IMR-90 (cell line): ENCODE data around the gene PCGF3. TPM values are rescaled to one million over a fixed set of nuclear protein-coding genes. Genes with fewer than 3 reads are reported as not detected.

Experiments used
- ATAC-seq: fragments of 200-7000 bp; cut with Tn5 transposase; 2 replicates; pipeline ENCODE4 v1.9.1; 2020; ENCODE audit warnings: low read depth, mild to moderate bottlenecking, moderate library complexity
- BruUV-seq: library from RNA; stranded (reverse); fragments of 400-500 nt; replicated peaks from 2 replicates; lab custom pipeline; 2021; lab: Mats Ljungman, UMichigan
- CTCF ChIA-PET: fragments of 300-600 bp; formaldehyde crosslinking; extraction: SDS; loops from one replicate; lab custom pipeline; 2021; ENCODE audit warnings: antibody characterized with exemption; lab: Yijun Ruan, JAX
- POLR2A ChIA-PET: fragments of 300-600 bp; sonication (Branson Sonifier 250); formaldehyde crosslinking; loops from one replicate; lab custom pipeline; 2022; ENCODE audit warnings: antibody characterized with exemption; ENCODE audit not compliant: unreplicated experiment; lab: Charles Lee
- DNase-seq: peaks from one replicate; pipeline ENCODE4 v3.0.0; 2013
- H2AFZ ChIP-seq: replicated peaks from 2 replicates; pipeline ENCODE3; 2013; ENCODE audit warnings: low read length, mild to moderate bottlenecking; ENCODE audit not compliant: poor library complexity
- H2AK5ac ChIP-seq: 2 replicates; pipeline ENCODE4 v1.6.1; 2013; ENCODE audit warnings: low read depth, low read length, inconsistent platforms
- H2AK9ac ChIP-seq: replicated peaks from 2 replicates; pipeline ENCODE3; 2013; ENCODE audit warnings: mild to moderate bottlenecking, low read depth, low read length, moderate library complexity; ENCODE audit not compliant: poor library complexity
- H2BK120ac ChIP-seq: 2 replicates; pipeline ENCODE4 v1.6.1; 2013; ENCODE audit warnings: low read depth, low read length, inconsistent platforms
- H2BK15ac ChIP-seq: 3 replicates; pipeline ENCODE4 v1.6.1; 2013; ENCODE audit warnings: low read depth, low read length, inconsistent platforms
- H2BK20ac ChIP-seq: 2 replicates; pipeline ENCODE4 v1.6.1; 2013; ENCODE audit warnings: low read depth, mild to moderate bottlenecking, inconsistent platforms, low read length, moderate library complexity
- H2BK5ac ChIP-seq: 2 replicates; pipeline ENCODE4 v1.6.1; 2013; ENCODE audit warnings: mild to moderate bottlenecking, low read depth, low read length, inconsistent platforms; ENCODE audit not compliant: poor library complexity, severe bottlenecking
- H3K14ac ChIP-seq: replicated peaks from 2 replicates; pipeline ENCODE4 v1.6.1; 2013; ENCODE audit warnings: low read depth, low read length, inconsistent platforms
- H3K18ac ChIP-seq: 2 replicates; pipeline ENCODE4 v1.6.1; 2013; ENCODE audit warnings: low read depth, low read length, control low read depth
- H3K23ac ChIP-seq: 2 replicates; pipeline ENCODE4 v1.6.1; 2013; ENCODE audit warnings: low read depth, low read length, inconsistent platforms
- H3K27ac ChIP-seq: 2 replicates; pipeline ENCODE4 v1.5.1; 2013; ENCODE audit warnings: mild to moderate bottlenecking, control low read depth, low read length; ENCODE audit not compliant: insufficient read depth
- H3K27me3 ChIP-seq: 2 replicates; pipeline ENCODE4 v1.6.1; 2013; ENCODE audit warnings: low read length; ENCODE audit not compliant: control insufficient read depth, insufficient read depth
- H3K36me3 ChIP-seq: 2 replicates; pipeline ENCODE4 v1.6.1; 2013; ENCODE audit warnings: low read length, mixed read lengths; ENCODE audit not compliant: control insufficient read depth, insufficient read depth
- H3K4ac ChIP-seq: 2 replicates; pipeline ENCODE4 v1.6.1; 2013; ENCODE audit warnings: low read depth, low read length, inconsistent platforms
- H3K4me1 ChIP-seq: 2 replicates; pipeline ENCODE4 v1.6.1; 2013; ENCODE audit warnings: low read length, mixed read lengths; ENCODE audit not compliant: control insufficient read depth, insufficient read depth
- H3K4me2 ChIP-seq: 2 replicates; pipeline ENCODE4 v1.6.1; 2013; ENCODE audit warnings: low read depth, mild to moderate bottlenecking, control low read depth, low read length, moderate library complexity
- H3K4me3 ChIP-seq: 2 replicates; pipeline ENCODE4 v1.5.1; 2013; ENCODE audit warnings: low read depth, mild to moderate bottlenecking, control low read depth, low read length, moderate library complexity; ENCODE audit not compliant: insufficient read depth
- H3K56ac ChIP-seq: 2 replicates; pipeline ENCODE4 v1.6.1; 2013; ENCODE audit warnings: low read length, inconsistent platforms; ENCODE audit not compliant: insufficient read depth; ENCODE audit errors: extremely low read depth
- H3K79me1 ChIP-seq, 2 experiments: 2 replicates each; pipeline ENCODE4 v1.6.1; 2013; ENCODE audit warnings: low read length in 2 of 2, inconsistent platforms in 1 of 2, low read depth in 1 of 2
- H3K9ac ChIP-seq: 2 replicates; pipeline ENCODE4 v1.6.1; 2013; ENCODE audit warnings: low read depth, low read length, control low read depth
- H3K9me1 ChIP-seq: 2 replicates; pipeline ENCODE4 v1.6.1; 2013; ENCODE audit warnings: low read length, inconsistent platforms; ENCODE audit not compliant: insufficient read depth
- H3K9me3 ChIP-seq: 2 replicates; pipeline ENCODE4 v1.6.1; 2013; ENCODE audit warnings: low read length; ENCODE audit not compliant: control insufficient read depth, insufficient read depth
- H4K20me1 ChIP-seq: 2 replicates; pipeline ENCODE4 v1.6.1; 2013; ENCODE audit warnings: low read length, inconsistent platforms; ENCODE audit not compliant: insufficient read depth
- H4K5ac ChIP-seq: 2 replicates; pipeline ENCODE4 v1.6.1; 2013; ENCODE audit warnings: mild to moderate bottlenecking, low read depth, low read length, control low read depth
- H4K8ac ChIP-seq, 2 experiments: 2 replicates each; pipeline ENCODE4 v1.6.1; 2013; ENCODE audit warnings: low read depth in 2 of 2, low read length in 2 of 2, control low read depth in 1 of 2, inconsistent platforms in 1 of 2
- H4K91ac ChIP-seq: 2 replicates; pipeline ENCODE4 v1.6.1; 2013; ENCODE audit warnings: low read depth, low read length, inconsistent platforms; ENCODE audit not compliant: insufficient read depth
- BHLHE40 ChIP-seq: fragments of 150-350 bp; IDR thresholded peaks from 2 replicates; pipeline ENCODE4 v1.6.1; 2016; ENCODE audit warnings: mild to moderate bottlenecking, low read depth, low read length
- CEBPB ChIP-seq: IDR thresholded peaks from 2 replicates; pipeline ENCODE4 v1.6.1; 2012; ENCODE audit warnings: low read depth, low read length, improper control_type of control experiment
- CHD1 ChIP-seq: IDR thresholded peaks from 2 replicates; pipeline ENCODE4 v1.6.1; 2012; ENCODE audit warnings: low read depth, low read length, improper control_type of control experiment
- MAFK ChIP-seq: IDR thresholded peaks from 2 replicates; pipeline ENCODE4 v1.6.1; 2012; ENCODE audit warnings: low read depth, low read length, improper control_type of control experiment
- MAZ ChIP-seq: IDR thresholded peaks from 2 replicates; pipeline ENCODE4 v1.6.1; 2012; ENCODE audit warnings: low read depth, mild to moderate bottlenecking, low read length, improper control_type of control experiment, moderate library complexity, borderline replicate concordance
- MXI1 ChIP-seq: IDR thresholded peaks from 2 replicates; pipeline ENCODE4 v1.6.1; 2012; ENCODE audit warnings: low read depth, mild to moderate bottlenecking, low read length, moderate library complexity, borderline replicate concordance
- NFE2L2 ChIP-seq: fragments of 150-350 bp; IDR thresholded peaks from 2 replicates; pipeline ENCODE4 v1.6.1; 2016; ENCODE audit warnings: low read depth, mild to moderate bottlenecking, low read length
- POLR2A ChIP-seq: IDR thresholded peaks from 2 replicates; pipeline ENCODE4 v1.6.1; 2012; ENCODE audit warnings: mild to moderate bottlenecking, low read depth, low read length
- RAD21 ChIP-seq: IDR thresholded peaks from 2 replicates; pipeline ENCODE4 v1.6.1; 2012; ENCODE audit warnings: low read length, improper control_type of control experiment
- RFX5 ChIP-seq: IDR thresholded peaks from 2 replicates; pipeline ENCODE4 v1.8.0; 2012; ENCODE audit warnings: low read depth, mild to moderate bottlenecking, low read length, moderate library complexity
- SMC3 ChIP-seq: fragments of 150-350 bp; IDR thresholded peaks from 2 replicates; pipeline ENCODE4 v1.6.1; 2016; ENCODE audit warnings: low read depth, mild to moderate bottlenecking, antibody characterized with exemption, low read length, moderate library complexity
- whole genome bisulfite sequencing, 2 experiments: methylation state at CpG; one replicate each; pipeline versions ENCODE4 v1.1.5 to v1.1.7; 2013; ENCODE audit warnings: missing lambda C conversion rate in 2 of 2; ENCODE audit not compliant: insufficient read length in 1 of 2; ENCODE audit errors: extremely low coverage in 2 of 2; 5-methylcytosine and 5-hydroxymethylcytosine counted together
- dilution Hi-C: fragments of 300-500 bp; cut with HindIII; formaldehyde crosslinking; loops from one replicate; pipeline ENCODE4 v1.14.3; 2018; ENCODE audit warnings: low sequenced_read_pairs; ENCODE audit not compliant: unreplicated experiment
- in situ Hi-C: fragments of 300-500 bp; cut with MboI; formaldehyde crosslinking; loops from 3 replicates; pipeline ENCODE4 v1.14.3; 2019; ENCODE audit warnings: low sequenced_read_pairs, inconsistent platforms, mixed read lengths
- intact Hi-C: fragments of 100-400 bp; cut with micrococcal nuclease; formaldehyde crosslinking; loops from 2 replicates; pipeline ENCODE4 v1.10.0; 2022
- polyA plus RNA-seq, 3 experiments: library from polyadenylated mRNA; depleted of rRNA; stranded (reverse); fragments of >200 nt; gene quantifications; 2 replicates each; pipeline ENCODE4 v1.2.3, GENCODE V29; 2012; ENCODE audit warnings: low replicate concordance in 1 of 3
- total RNA-seq: library from RNA; depleted of rRNA; stranded (reverse); fragments of >200 nt; gene quantifications from 2 replicates; pipeline ENCODE4 v1.2.3, GENCODE V29; 2012
- TF ChIP-seq, protein P1 (sequence below): fragments of 150-350 bp; IDR thresholded peaks from 2 replicates; pipeline ENCODE4 v1.6.1; 2017; ENCODE audit warnings: mild to moderate bottlenecking, antibody characterized with exemption, low read length, low read depth
- TF ChIP-seq, protein P2 (sequence below): conservative IDR thresholded peaks from 2 replicates; pipeline ENCODE4 v1.5.1; 2012; ENCODE audit warnings: mild to moderate bottlenecking, low read depth, low read length, improper control_type of control experiment
- TF ChIP-seq, protein P3 (sequence below): fragments of 150-350 bp; IDR thresholded peaks from 2 replicates; pipeline ENCODE4 v1.6.1; 2016; ENCODE audit warnings: low read depth, mild to moderate bottlenecking, low read length, moderate library complexity, borderline replicate concordance

The PCGF3 gene
- total and polyA plus RNA-seq, 2 of the 4 experiments (the other 2 are of a cell fraction), result 40.0 to 55.3 TPM

DNA sequence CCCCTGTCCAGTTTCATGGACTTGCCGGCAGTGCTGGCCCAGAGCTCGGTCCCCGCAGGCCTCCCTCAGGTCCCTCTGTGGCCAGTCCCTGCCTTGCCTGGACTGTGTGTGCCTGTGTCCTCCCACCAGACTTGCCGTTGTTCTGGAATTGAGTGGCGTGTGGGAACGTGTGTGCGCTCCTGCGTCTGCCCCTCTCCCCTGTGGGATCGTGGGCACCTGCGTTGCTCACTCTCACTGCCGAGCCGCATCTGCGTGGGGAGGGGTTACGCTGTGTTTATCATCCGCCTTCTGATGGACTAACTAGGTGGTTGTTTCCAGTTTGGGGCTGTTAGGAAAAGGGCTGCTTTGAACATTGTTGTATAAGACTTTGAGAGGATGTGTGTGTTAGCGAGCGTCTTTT lies 21.2 kb downstream of the PCGF3 start:
- dilution Hi-C loops, result no loop called here
- H3K79me1 ChIP-seq, result peaks cover 13 to 56% of the 10 kb centered on the region in 2 experiments
- intact Hi-C loops, result no loop called here
- H2AK5ac ChIP-seq, result peak overlapping the region; percentile 94; the same call in 1 of the 2 replicates
- H2BK20ac ChIP-seq, result no peak overlapping the region
- H4K20me1 ChIP-seq, result peaks cover 76% of the 10 kb centered on the region
- H3K4me2 ChIP-seq, result peak overlapping the region; percentile 40; the same call in 1 of the 2 replicates
- H3K14ac ChIP-seq, result peak overlapping the region; percentile 16
- TF ChIP-seq CEBPB (no peak), POLR2A (no peak), BHLHE40 (no peak), MXI1 (no peak), SMC3 (no peak), NFE2L2 (no peak), RFX5 (no peak), RAD21 (no peak), MAZ (no peak), MAFK (no peak), CHD1 (no peak)
- TF ChIP-seq, protein P1, sequence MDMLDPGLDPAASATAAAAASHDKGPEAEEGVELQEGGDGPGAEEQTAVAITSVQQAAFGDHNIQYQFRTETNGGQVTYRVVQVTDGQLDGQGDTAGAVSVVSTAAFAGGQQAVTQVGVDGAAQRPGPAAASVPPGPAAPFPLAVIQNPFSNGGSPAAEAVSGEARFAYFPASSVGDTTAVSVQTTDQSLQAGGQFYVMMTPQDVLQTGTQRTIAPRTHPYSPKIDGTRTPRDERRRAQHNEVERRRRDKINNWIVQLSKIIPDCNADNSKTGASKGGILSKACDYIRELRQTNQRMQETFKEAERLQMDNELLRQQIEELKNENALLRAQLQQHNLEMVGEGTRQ, result no peak
- TF ChIP-seq, protein P2, sequence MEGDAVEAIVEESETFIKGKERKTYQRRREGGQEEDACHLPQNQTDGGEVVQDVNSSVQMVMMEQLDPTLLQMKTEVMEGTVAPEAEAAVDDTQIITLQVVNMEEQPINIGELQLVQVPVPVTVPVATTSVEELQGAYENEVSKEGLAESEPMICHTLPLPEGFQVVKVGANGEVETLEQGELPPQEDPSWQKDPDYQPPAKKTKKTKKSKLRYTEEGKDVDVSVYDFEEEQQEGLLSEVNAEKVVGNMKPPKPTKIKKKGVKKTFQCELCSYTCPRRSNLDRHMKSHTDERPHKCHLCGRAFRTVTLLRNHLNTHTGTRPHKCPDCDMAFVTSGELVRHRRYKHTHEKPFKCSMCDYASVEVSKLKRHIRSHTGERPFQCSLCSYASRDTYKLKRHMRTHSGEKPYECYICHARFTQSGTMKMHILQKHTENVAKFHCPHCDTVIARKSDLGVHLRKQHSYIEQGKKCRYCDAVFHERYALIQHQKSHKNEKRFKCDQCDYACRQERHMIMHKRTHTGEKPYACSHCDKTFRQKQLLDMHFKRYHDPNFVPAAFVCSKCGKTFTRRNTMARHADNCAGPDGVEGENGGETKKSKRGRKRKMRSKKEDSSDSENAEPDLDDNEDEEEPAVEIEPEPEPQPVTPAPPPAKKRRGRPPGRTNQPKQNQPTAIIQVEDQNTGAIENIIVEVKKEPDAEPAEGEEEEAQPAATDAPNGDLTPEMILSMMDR, result no peak
- TF ChIP-seq, protein P3, sequence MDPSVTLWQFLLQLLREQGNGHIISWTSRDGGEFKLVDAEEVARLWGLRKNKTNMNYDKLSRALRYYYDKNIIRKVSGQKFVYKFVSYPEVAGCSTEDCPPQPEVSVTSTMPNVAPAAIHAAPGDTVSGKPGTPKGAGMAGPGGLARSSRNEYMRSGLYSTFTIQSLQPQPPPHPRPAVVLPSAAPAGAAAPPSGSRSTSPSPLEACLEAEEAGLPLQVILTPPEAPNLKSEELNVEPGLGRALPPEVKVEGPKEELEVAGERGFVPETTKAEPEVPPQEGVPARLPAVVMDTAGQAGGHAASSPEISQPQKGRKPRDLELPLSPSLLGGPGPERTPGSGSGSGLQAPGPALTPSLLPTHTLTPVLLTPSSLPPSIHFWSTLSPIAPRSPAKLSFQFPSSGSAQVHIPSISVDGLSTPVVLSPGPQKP, result no peak
- ATAC-seq, result peak; percentile 40
- no peaks in the 10 kb centered on the region for H3K27me3 ChIP-seq
- no peak overlapping the region for H3K23ac ChIP-seq
- H4K91ac ChIP-seq, result no peak overlapping the region
- BruUV-seq, result no TSS peak
- in situ Hi-C loops, result no loop called here
- H2BK120ac ChIP-seq, result no peak overlapping the region
- H2AK9ac ChIP-seq, result peak overlapping the region; percentile 70
- 92% methylated on average over 4 of the region's 17 CpGs; no CpG with 5 or more reads in 1 of the 2 experiments for WGBS, 2 experiments
- H3K56ac ChIP-seq, result no peak overlapping the region
- H3K4me1 ChIP-seq, result peaks cover 12% of the 10 kb centered on the region
- peak overlapping the region; percentile 20 for H3K4ac ChIP-seq
- peaks cover 9% of the 10 kb centered on the region for H3K9me1 ChIP-seq
- no peak overlapping the region for H4K8ac ChIP-seq
- no peak for DNase-seq
- no peak overlapping the region for H3K9ac ChIP-seq
- H3K18ac ChIP-seq, result no peak overlapping the region; the same call in 1 of the 2 replicates
- no peak overlapping the region for H4K5ac ChIP-seq
- POLR2A ChIA-PET, result no interaction called here
- H2AFZ ChIP-seq, result no peak overlapping the region
- no peak overlapping the region for H2BK15ac ChIP-seq
- H2BK5ac ChIP-seq, result peak overlapping the region; percentile 12
- CTCF ChIA-PET, result no interaction called here
- no peaks in the 10 kb centered on the region for H3K9me3 ChIP-seq
- no peak overlapping the region for H3K4me3 ChIP-seq
- H3K27ac ChIP-seq, result peak overlapping the region; percentile 66; the same call in 1 of the 2 replicates
- peaks cover 22% of the 10 kb centered on the region; the same call in 1 of the 2 replicates for H3K36me3 ChIP-seq
